ENCODE data around the gene AAK1. TPM values are rescaled to one million over a fixed set of nuclear protein-coding genes. Genes with fewer than 3 reads are reported as not detected.

The AAK1 gene
- total and polyA plus RNA-seq, 7 donors: 5.4 to 35.7 (median 20.7) TPM

DNA sequence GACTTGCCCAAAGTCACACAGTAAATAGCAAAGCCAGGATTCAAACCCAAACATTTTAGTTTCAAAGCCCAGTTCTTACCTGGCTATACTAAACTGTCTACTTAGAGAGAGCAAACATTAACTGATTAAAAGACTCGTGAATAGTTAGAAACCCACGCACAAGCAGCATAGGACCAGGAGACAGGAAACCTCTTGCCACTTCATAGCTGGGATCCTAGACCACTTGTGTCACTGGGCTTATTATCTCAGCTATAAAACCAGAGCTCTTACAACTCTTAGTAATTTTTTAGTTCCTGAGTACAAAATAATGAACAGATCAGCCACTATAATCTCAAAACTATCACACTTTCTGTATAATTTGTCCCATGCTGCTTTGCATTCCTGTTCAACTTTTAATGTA, 2.4 kb upstream of the AAK1 start:
- intact Hi-C loops (cut with DNase I): loop anchor here (10.0 kb wide), 1 partner anchor 1181 kb away; the partner anchor contains the start of genes APLF and FBXO48
- Histone ChIP-seq H3K4me1 (peaks cover 0 to 29% (median 21%) of the 10 kb centered on the region in 4 donors), H3K27ac (peak overlapping the region in 3 of 4 donors; percentile 91 to 93 (median 92)), H3K4me3 (no peak overlapping the region), H3K36me3 (no peaks in the 10 kb centered on the region), H3K27me3 (no peaks in the 10 kb centered on the region), H3K9me3 (no peaks in the 10 kb centered on the region)
- TF ChIP-seq POLR2AphosphoS5 (IDR thresholded peaks at IDR 0.05) (no peak), EP300 (IDR thresholded peaks at IDR 0.05) (no peak), POLR2A (IDR thresholded peaks at IDR 0.05) (no peak)
- TF ChIP-seq, protein P1, sequence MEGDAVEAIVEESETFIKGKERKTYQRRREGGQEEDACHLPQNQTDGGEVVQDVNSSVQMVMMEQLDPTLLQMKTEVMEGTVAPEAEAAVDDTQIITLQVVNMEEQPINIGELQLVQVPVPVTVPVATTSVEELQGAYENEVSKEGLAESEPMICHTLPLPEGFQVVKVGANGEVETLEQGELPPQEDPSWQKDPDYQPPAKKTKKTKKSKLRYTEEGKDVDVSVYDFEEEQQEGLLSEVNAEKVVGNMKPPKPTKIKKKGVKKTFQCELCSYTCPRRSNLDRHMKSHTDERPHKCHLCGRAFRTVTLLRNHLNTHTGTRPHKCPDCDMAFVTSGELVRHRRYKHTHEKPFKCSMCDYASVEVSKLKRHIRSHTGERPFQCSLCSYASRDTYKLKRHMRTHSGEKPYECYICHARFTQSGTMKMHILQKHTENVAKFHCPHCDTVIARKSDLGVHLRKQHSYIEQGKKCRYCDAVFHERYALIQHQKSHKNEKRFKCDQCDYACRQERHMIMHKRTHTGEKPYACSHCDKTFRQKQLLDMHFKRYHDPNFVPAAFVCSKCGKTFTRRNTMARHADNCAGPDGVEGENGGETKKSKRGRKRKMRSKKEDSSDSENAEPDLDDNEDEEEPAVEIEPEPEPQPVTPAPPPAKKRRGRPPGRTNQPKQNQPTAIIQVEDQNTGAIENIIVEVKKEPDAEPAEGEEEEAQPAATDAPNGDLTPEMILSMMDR (IDR thresholded peaks at IDR 0.05): no peak
- DNase-seq: no peak
- WGBS, 2 donors: 53 to 78% methylated on average over 2 of the region's 2 CpGs

- intact Hi-C loops (cut with DNase I): loop anchor here (10.0 kb wide), 1 partner anchor 1180 kb away; the partner anchor contains the start of genes APLF and FBXO48
- TF ChIP-seq EP300 (IDR thresholded peaks at IDR 0.05): no peak
- no peak for TF ChIP-seq POLR2AphosphoS5 (IDR thresholded peaks at IDR 0.05)
- TF ChIP-seq, protein P1 (IDR thresholded peaks at IDR 0.05): no peak
- TF ChIP-seq POLR2A (IDR thresholded peaks at IDR 0.05): no peak
- Histone ChIP-seq H3K4me1 (peaks cover 0 to 38% (median 30%) of the 10 kb centered on the region in 4 donors), H3K36me3 (no peaks in the 10 kb centered on the region), H3K4me3 (peak overlapping the region; percentile 79 to 98 (median 84)), H3K27me3 (no peaks in the 10 kb centered on the region), H3K9me3 (no peaks in the 10 kb centered on the region), H3K27ac (peak overlapping the region; percentile 91 to 97 (median 92))
- DNase-seq: no peak
- 15 to 20% methylated on average over 7 of the region's 7 CpGs for WGBS, 2 donors
Observed at GRCh38 chr2:69645031-69645431, 1.5 kb upstream of the AAK1 start.

DNA sequence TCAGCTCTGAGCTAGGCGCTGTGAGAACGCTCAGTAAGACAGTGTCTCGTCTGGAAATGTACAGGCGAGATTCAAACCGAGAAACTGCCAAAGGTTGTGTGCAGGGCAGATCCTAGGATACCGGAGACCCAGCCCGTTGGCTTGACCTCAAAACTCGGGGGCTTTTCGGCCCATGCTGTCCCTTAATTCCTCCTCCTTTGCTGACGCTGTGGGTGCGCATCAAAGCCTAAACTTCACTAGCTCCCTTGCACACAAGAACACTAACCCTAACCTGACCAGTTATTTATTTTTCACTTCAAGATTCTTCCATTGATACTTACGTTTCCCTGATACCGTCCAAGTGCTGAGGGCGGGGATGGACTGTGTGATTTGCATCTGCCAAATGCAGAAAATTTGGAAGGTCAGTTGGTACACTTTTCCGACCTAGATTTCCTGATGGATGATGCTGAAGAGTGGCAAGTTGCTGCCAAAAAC, 1.0 kb upstream of the AAK1 start:
- intact Hi-C loops (cut with DNase I): loop anchor here (5.0 to 10.0 kb wide), 4 partner anchors 82 to 1180 kb away; partner anchors contain the start of genes APLF, FBXO48, GFPT1 and GMCL1
- peak overlapping the region; percentile 79 to 98 (median 84) for H3K4me3 ChIP-seq

DNA sequence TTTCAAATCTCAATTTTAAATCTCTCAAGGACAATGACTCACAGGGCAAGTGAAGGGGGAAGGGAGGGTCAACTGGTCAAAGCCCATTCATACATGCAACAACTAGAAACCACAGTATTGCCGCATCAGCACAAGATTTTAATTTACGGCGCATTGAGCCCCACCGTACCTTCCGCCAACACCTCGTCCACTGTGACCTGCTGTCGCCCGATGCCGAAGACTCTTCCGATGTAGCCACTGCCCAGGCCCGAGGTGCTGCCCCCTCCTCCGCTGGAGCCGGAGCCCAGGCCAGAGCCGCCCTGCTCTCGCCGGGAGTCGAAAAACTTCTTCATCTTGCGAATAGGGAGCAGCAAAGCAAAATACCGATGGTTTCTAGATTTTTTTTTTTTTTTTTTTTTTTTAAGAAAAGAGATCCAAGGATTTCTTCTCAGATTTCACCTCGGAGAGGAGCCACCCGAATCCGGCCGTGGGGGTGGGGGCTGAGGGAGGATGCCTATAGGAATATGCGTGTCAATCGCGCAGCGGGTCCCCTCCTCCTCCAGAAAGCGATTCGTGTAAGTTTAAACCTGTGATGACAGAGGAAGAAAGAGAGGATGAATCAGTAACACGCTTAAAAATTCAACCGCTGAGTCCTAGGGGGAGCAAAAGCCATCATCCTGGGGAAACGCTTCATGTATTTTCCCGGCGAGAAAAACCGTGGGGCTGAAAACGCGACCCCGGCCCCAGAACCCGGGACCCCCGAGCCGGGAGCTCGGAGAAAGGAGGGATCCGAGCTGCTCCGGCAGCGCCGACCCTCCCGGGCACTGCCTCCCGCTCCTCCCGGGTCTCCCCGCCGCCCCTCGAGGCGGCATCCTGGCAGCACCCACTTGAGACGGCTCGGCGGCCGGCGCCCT, 584 bp downstream of the AAK1 start:
- intact Hi-C loops (cut with DNase I): loop anchor here (2.0 to 10.0 kb wide), 5 partner anchors 81 to 1178 kb away; partner anchors contain the start of genes APLF, FBXO48, GFPT1 and GMCL1
- H3K9me3 ChIP-seq: no peaks in the 10 kb centered on the region
- TF ChIP-seq, protein P1 (IDR thresholded peaks at IDR 0.05): no peak
- peak in 1 of 4 donors; percentile 47 for TF ChIP-seq POLR2AphosphoS5 (IDR thresholded peaks at IDR 0.05)
- peak overlapping the region; percentile 79 to 98 (median 84) for H3K4me3 ChIP-seq
- H3K27me3 ChIP-seq: no peaks in the 10 kb centered on the region
- peak overlapping the region; percentile 91 to 97 (median 92) for H3K27ac ChIP-seq
- H3K4me1 ChIP-seq: peaks cover 0 to 54% (median 41%) of the 10 kb centered on the region in 4 donors
- H3K36me3 ChIP-seq: no peaks in the 10 kb centered on the region
- 0 to 1% methylated on average over 58 of the region's 58 CpGs for WGBS, 2 donors
- peak; percentile 76 for DNase-seq

More for the DNA sequence above, 1.0 kb upstream of the AAK1 start:
- Histone ChIP-seq H3K27ac (peak overlapping the region; percentile 91 to 97 (median 92)), H3K9me3 (no peaks in the 10 kb centered on the region), H3K4me1 (peaks cover 0 to 42% (median 35%) of the 10 kb centered on the region in 4 donors), H3K27me3 (no peaks in the 10 kb centered on the region), H3K36me3 (no peaks in the 10 kb centered on the region)
- DNase-seq: no peak
- 1 to 3% methylated on average over 15 of the region's 15 CpGs for WGBS, 2 donors
- TF ChIP-seq, protein P1 (IDR thresholded peaks at IDR 0.05): no peak
- TF ChIP-seq EP300 (IDR thresholded peaks at IDR 0.05): no peak
- TF ChIP-seq POLR2A (IDR thresholded peaks at IDR 0.05): no peak
- no peak for TF ChIP-seq POLR2AphosphoS5 (IDR thresholded peaks at IDR 0.05)
